HG03558 (cell line): ENCODE data around the gene FGF1.

ENCODE experiments used
- ATAC-seq: cut with Tn5 transposase; IDR thresholded peaks from one replicate; pipeline ENCODE4 v1.9.1; 2021; ENCODE audit warnings: moderate number of reproducible peaks; ENCODE audit not compliant: unreplicated experiment; ENCODE audit errors: extremely low read depth

FGF1 gene

DNA sequence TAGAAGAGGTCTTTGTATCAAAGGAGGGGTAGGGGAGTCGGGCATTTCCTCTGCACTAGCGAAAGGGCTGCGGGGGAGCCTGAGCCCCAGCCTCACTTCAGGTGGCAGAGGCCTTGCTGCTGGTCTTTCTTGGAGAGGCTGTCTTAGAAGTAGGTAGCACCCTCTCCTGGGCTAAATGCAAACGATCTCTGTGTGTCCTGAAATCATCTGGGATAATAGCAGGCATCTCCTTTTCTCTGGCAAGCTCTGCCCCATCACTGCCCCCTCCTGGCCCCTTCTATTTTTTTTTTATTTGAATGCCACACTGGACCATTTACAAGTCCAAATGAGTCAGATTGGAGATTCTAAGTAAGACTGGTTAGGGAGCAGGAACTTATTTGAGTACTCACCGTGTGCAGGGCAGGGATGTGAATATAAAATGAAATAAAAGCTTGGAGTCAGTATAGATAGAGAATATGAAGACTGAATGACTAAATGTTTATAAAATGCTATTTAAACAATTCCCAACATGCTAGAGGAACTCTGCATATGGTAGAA, 137.1 kb downstream of the FGF1 start:
- no peak for ATAC-seq

DNA sequence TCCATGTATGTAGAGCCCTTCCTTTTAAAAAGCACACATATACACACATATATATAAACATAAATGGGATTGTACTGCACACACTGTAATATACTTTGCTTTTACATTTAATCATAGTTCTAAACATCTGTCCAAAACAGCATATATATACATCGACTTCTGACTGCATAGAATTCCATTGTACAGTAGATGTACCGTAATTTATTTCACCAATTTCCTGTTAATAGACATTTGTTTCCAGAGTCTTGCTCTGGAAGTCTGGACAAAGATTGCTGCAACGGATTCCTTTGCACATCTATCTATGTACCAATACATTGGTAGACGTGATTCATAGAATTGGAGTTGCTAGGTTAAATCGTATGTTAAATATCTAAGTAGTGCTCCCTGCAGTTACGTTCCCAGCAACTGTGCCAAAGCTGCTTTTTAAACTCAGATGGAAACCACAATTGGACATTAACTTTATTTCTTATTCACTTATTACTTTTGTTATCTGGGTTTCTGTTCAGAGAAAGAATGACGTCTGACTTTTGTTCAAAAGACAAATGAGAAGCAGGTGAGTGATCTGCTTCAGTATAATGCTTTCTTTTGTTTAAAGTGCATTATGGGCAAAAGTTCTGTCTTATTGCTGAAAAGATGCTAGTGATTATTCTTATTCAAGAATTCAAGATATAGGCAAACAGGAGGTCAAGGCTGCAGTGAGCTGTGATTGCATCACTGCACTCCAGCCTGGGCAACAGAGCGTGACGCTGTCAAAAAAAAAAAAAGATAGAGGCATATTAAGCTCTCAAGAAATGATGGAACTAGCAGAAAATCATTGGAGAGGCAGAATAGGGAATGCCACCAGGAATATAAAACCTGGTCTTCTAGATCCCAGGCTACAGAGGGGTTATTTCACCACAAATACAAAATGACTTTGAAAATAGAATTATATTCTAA, 138.2 kb downstream of the FGF1 start:
- no peak for ATAC-seq

GRCh38 chr5:142545650-142546322, 140.1 kb downstream of the FGF1 start:
- no peak for ATAC-seq

DNA sequence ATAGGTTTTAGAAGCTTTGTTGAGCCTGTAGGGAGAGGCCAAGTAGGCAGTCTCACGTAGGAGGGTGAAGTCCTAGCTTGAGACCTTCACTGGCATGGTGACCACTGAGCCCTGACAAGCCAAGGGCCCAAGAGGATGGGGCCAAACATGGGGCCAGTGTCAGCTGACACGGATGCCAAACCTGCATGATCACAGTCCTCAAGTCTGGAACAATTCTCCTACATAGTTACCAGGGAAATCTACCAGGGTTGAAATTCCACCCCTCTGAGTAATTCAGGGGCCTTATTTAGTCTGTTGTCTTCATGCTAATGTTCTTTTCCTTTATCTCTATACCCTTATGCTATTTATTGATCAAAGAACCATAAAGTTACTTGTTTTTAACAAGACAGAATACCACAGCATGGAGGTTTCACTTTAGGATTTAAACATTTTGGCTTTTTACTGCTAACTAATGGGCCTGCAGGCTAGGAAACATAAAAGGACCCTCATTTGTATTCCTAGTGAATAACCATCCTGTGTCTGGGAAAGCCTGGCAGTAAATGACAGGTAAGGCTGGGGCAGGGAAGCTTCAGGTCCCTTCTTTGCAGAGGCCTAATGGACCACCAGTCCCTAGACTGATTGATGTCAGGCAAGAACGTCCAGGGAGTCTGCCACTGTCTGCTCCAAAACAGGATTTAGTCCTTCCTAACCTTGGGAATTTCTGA, 140.8 kb downstream of the FGF1 start:
- no peak for ATAC-seq

DNA sequence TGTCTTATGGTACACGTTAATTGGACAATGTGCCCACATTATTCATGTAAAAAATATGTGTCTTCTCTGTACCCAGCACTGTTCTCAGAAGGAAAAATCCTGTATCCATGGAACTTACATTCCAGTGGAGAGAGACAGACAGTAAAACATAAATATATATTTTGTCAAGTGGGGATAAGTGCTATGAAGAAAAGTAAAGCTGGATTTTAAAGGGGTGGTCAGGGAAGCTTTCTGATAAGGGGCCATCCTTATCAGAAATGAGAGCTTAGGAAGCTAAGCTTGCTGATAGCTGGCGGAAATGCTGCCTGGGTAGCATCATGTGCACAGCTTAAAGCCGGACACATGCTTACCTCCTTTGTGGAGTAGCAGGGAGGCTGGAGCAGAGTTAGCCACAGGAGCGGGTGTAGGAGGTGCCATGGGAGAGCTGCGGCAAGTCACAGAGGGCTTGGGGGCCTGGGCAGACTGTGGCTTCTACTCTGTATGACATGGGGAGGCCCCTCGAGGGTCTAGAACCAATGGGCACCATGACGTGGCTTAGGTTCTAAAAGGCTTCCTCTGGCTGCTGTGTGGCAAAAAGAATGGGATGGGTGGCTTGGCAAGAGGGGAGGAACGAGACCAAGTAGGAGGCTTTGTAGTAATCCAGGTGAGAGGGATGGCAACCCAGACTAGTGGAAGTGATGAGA, 141.7 kb downstream of the FGF1 start:
- no peak for ATAC-seq

DNA sequence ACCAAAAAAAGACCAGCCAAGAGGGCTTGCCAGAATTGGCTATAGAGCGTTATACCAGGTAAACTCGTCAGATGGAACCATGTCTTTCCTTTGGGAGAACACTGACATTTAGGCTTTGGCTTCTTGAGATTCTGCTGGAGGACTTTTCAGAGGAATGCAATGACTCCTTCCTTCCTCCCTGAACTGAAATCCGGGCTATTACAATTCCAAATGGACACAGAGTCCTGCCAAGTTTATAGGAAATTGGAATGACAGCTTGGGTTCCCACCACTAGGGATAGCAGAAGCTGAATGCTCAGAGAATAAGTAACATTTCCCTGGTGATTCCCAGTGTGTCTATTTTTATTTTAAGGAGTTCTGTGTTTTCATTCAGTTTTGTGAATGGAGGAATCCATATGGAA, 143.0 kb downstream of the FGF1 start:
- no peak for ATAC-seq
